H9 (cell line): Measurements from ENCODE around the gene ZNF136. TPM values are rescaled to one million over a fixed set of nuclear protein-coding genes. Genes with fewer than 3 reads are reported as not detected.
A peak's percentile ranks its signal among the peaks of the same experiment; 100 is the strongest.

ENCODE experiments used
- DNase-seq: peaks from one replicate; pipeline ENCODE4 v3.0.0-alpha.2; 2017
- H2AFZ ChIP-seq: one replicate; pipeline ENCODE4 v1.6.1; 2013; ENCODE audit warnings: mild to moderate bottlenecking, low read length, control low read depth, moderate library complexity
- H2AK5ac ChIP-seq: 2 replicates; pipeline ENCODE4 v1.6.1; 2013; ENCODE audit warnings: low read length, control low read depth, mixed read lengths; ENCODE audit not compliant: insufficient read length
- H2BK120ac ChIP-seq: one replicate; pipeline ENCODE4 v1.6.1; 2013; ENCODE audit warnings: low read depth, mild to moderate bottlenecking, low read length, control low read depth, inconsistent platforms; ENCODE audit not compliant: poor library complexity, severe bottlenecking
- H2BK12ac ChIP-seq: 2 replicates; pipeline ENCODE4 v1.6.1; 2013; ENCODE audit warnings: low read length, control low read depth, mixed read lengths, low read depth; ENCODE audit not compliant: insufficient read length
- H2BK15ac ChIP-seq: 2 replicates; pipeline ENCODE4 v1.6.1; 2013; ENCODE audit warnings: low read depth, low read length, control low read depth
- H2BK20ac ChIP-seq: one replicate; pipeline ENCODE4 v1.6.1; 2013; ENCODE audit warnings: low read depth, mild to moderate bottlenecking, low read length, control low read depth, inconsistent platforms; ENCODE audit not compliant: poor library complexity, severe bottlenecking
- H2BK5ac ChIP-seq: 2 replicates; pipeline ENCODE4 v1.6.1; 2013; ENCODE audit warnings: low read length, control low read depth, mixed read lengths; ENCODE audit not compliant: insufficient read length
- H3K14ac ChIP-seq: 2 replicates; pipeline ENCODE4 v1.6.1; 2013; ENCODE audit warnings: low read length, control low read depth; ENCODE audit not compliant: insufficient read depth
- H3K18ac ChIP-seq: 2 replicates; pipeline ENCODE4 v1.6.1; 2013; ENCODE audit warnings: low read depth, mild to moderate bottlenecking, mixed read lengths, low read length, control low read depth; ENCODE audit not compliant: insufficient read length
- H3K23ac ChIP-seq: 2 replicates; pipeline ENCODE4 v1.6.1; 2013; ENCODE audit warnings: low read length, control low read depth, mixed read lengths, low read depth; ENCODE audit not compliant: insufficient read length
- H3K23me2 ChIP-seq: 2 replicates; pipeline ENCODE4 v1.6.1; 2013; ENCODE audit warnings: low read depth, mild to moderate bottlenecking, mixed read lengths, low read length, control low read depth; ENCODE audit not compliant: insufficient read length, poor library complexity, severe bottlenecking
- H3K27ac ChIP-seq: 2 replicates; pipeline ENCODE4 v1.5.1; 2013; ENCODE audit warnings: low read length, control low read depth, mixed read lengths, low read depth; ENCODE audit not compliant: insufficient read length
- H3K27me3 ChIP-seq: 2 replicates; pipeline ENCODE4 v1.6.1; 2013; ENCODE audit warnings: low read length, control low read depth, inconsistent platforms; ENCODE audit not compliant: insufficient read depth
- H3K4ac ChIP-seq: 2 replicates; pipeline ENCODE4 v1.6.1; 2013; ENCODE audit warnings: low read depth, mild to moderate bottlenecking, control low read depth, inconsistent platforms, low read length, moderate library complexity
- H3K4me1 ChIP-seq: 2 replicates; pipeline ENCODE4 v1.6.1; 2013; ENCODE audit warnings: low read length, control low read depth, inconsistent platforms; ENCODE audit not compliant: insufficient read depth
- H3K4me2 ChIP-seq: 2 replicates; pipeline ENCODE4 v1.6.1; 2013; ENCODE audit warnings: low read length, control low read depth, mixed read lengths; ENCODE audit not compliant: insufficient read length, insufficient read depth
- H3K56ac ChIP-seq: 2 replicates; pipeline ENCODE4 v1.6.1; 2013; ENCODE audit warnings: low read depth, mild to moderate bottlenecking, mixed read lengths, low read length, control low read depth; ENCODE audit not compliant: insufficient read length
- H3K79me1 ChIP-seq: 2 replicates; pipeline ENCODE4 v1.6.1; 2013; ENCODE audit warnings: low read depth, mild to moderate bottlenecking, moderate library complexity, low read length, control low read depth, inconsistent platforms; ENCODE audit not compliant: insufficient read depth, poor library complexity, severe bottlenecking
- H3K79me2 ChIP-seq: 2 replicates; pipeline ENCODE4 v1.6.1; 2013; ENCODE audit warnings: low read length, control low read depth, inconsistent platforms; ENCODE audit not compliant: insufficient read depth
- H3K9ac ChIP-seq: 2 replicates; pipeline ENCODE4 v1.6.1; 2013; ENCODE audit warnings: low read length, control low read depth, mixed read lengths; ENCODE audit not compliant: insufficient read length; ENCODE audit errors: extremely low read depth
- H3K9me3 ChIP-seq: one replicate; pipeline ENCODE4 v1.6.1; 2013; ENCODE audit warnings: low read depth, low read length, inconsistent platforms; ENCODE audit not compliant: control insufficient read depth
- H3T11ph ChIP-seq: one replicate; pipeline ENCODE4 v1.6.1; 2013; ENCODE audit warnings: mild to moderate bottlenecking, low read length, control low read depth, inconsistent platforms
- H4K20me1 ChIP-seq: one replicate; pipeline ENCODE4 v1.6.1; 2013; ENCODE audit not compliant: control insufficient read depth, insufficient read length, insufficient read depth
- H4K5ac ChIP-seq: 2 replicates; pipeline ENCODE4 v1.6.1; 2013; ENCODE audit warnings: low read depth, mild to moderate bottlenecking, mixed read lengths, low read length, control low read depth; ENCODE audit not compliant: insufficient read length
- H4K8ac ChIP-seq: replicated peaks from 2 replicates; pipeline ENCODE4 v1.6.1; 2013; ENCODE audit warnings: low read length, control low read depth, mixed read lengths, low read depth; ENCODE audit not compliant: insufficient read length
- H4K91ac ChIP-seq: 2 replicates; pipeline ENCODE4 v1.6.1; 2013; ENCODE audit warnings: low read depth, mild to moderate bottlenecking, moderate library complexity, mixed read lengths, low read length, control low read depth; ENCODE audit not compliant: insufficient read length
- H3K27ac Mint-ChIP-seq, 3 experiments: 2 replicates in 2 of 3; 3 replicates in 1 of 3; pipeline ENCODE4 v1.8.0; 2020 to 2021; ENCODE audit warnings: mixed read lengths in 3 of 3, mild to moderate bottlenecking in 1 of 3, moderate library complexity in 1 of 3
- H3K27me3 Mint-ChIP-seq: 2 replicates; pipeline ENCODE4 v1.8.0; 2021; ENCODE audit warnings: low read depth, mild to moderate bottlenecking, moderate library complexity, mixed read lengths
- H3K36me3 Mint-ChIP-seq, 3 experiments: 2 replicates in 2 of 3; 3 replicates in 1 of 3; pipeline ENCODE4 v1.8.0; 2020 to 2021; ENCODE audit warnings: low read depth in 3 of 3, mixed read lengths in 3 of 3; ENCODE audit not compliant: insufficient read depth in 1 of 3
- H3K4me1 Mint-ChIP-seq, 2 experiments: 2 replicates each; pipeline ENCODE4 v1.8.0; 2020; ENCODE audit warnings: mixed read lengths in 2 of 2
- H3K4me3 Mint-ChIP-seq, 2 experiments: 2 replicates in 1 of 2; 3 replicates in 1 of 2; pipeline ENCODE4 v1.8.0; 2020 to 2021; ENCODE audit warnings: mild to moderate bottlenecking in 2 of 2, mixed read lengths in 2 of 2, moderate library complexity in 1 of 2
- H3K9me3 Mint-ChIP-seq, 2 experiments: 2 replicates in 1 of 2; 3 replicates in 1 of 2; pipeline ENCODE4 v1.8.0; 2020; ENCODE audit warnings: mild to moderate bottlenecking in 2 of 2, mixed read lengths in 2 of 2, moderate library complexity in 1 of 2
- CTCF ChIP-seq: fragments of 200-600 bp; sonication (generic); conservative IDR thresholded peaks from 3 replicates; pipeline ENCODE4 v1.8.0; 2021; ENCODE audit warnings: antibody characterized with exemption, mild to moderate bottlenecking
- WGBS: extraction: QIAGEN DNeasy Blood & Tissue Kit; methylation state at CpG from one replicate; pipeline ENCODE4 v1.1.7; 2013; ENCODE audit warnings: missing lambda C conversion rate, low lambda C conversion rate, mixed read lengths; ENCODE audit not compliant: insufficient read length; ENCODE audit errors: extremely low coverage; 5-methylcytosine and 5-hydroxymethylcytosine counted together
- total RNA-seq: library from RNA; stranded (reverse); gene quantifications from 2 replicates; pipeline ENCODE4 v1.2.1, GENCODE V29; 2021

Gene ZNF136
- total RNA-seq, 1 experiment from 2014 or later = 10.8 TPM

DNA sequence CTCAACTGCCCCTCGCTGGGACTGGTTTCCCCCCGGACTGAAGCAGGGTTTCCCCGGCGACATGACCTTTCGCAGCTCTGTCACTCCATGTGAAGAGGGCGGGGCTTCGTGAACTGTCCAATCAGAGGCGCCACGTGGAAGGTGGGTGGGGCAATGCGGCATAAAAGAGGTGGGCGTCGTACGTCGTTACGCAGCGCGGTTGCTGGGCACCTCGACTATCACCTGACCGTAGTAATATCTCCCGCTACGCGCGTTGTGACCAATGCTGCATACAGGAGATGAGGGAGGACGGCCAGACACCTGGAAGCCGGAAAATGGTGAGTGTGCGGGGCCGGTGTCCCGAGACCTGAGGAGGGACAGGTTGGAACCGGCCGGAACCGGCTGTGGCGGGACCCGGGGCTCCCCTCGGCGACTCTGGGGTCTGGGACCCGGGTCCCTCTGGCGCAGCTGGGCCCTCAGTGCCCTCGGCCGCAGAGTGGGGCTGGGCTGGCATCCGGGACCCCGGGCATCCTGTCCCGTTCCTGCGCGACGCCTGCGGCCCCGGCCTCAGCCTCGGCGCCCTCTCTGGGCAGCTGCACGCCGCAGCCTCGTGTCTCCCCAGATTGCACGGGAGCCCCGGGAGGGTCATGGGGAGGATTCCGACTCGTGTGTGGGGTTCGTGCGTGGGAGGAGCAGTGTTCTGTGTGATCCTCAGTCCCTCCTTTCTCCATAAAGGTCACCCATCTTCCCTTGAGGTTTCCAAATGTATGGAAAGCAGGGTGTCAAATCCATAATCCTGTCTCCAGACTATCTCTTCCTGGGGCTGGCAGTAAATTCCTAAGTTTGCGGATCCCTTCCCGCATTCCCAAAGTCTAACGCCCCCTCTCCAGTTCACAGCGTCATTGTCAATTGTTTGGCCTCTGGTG lies 32.2 kb downstream of the ZNF136 start:
- Histone ChIP-seq H2BK5ac (no peak overlapping the region), H3K79me1 (no peaks in the 10 kb centered on the region), H2BK12ac (no peak overlapping the region), H3K18ac (no peak overlapping the region), H3K9me3 (no peaks in the 10 kb centered on the region), H2BK20ac (no peak overlapping the region), H4K91ac (no peak overlapping the region), H3K27ac (no peak overlapping the region), H4K8ac (no peak overlapping the region), H3K4me2 (peak overlapping the region; percentile 63), H4K20me1 (no peaks in the 10 kb centered on the region), H2BK120ac (no peak overlapping the region), H3K27me3 (no peaks in the 10 kb centered on the region), H3K9ac (peak overlapping the region; percentile 77), H3K4me1 (no peaks in the 10 kb centered on the region), H2AK5ac (no peak overlapping the region), H4K5ac (no peak overlapping the region), H3K23me2 (peaks cover 3% of the 10 kb centered on the region), H3K14ac (no peak overlapping the region), H3K4ac (no peak overlapping the region), H3K56ac (no peak overlapping the region), H3K23ac (no peak overlapping the region), H3T11ph (no peak overlapping the region), H2AFZ (no peak overlapping the region), H2BK15ac (no peak overlapping the region), H3K79me2 (no peaks in the 10 kb centered on the region)
- Mint-ChIP-seq H3K9me3 (peaks cover 65 to 71% of the 10 kb centered on the region in 2 experiments), H3K36me3 (peaks cover 50 to 54% (median 53%) of the 10 kb centered on the region in 3 experiments), H3K27me3 (no peaks in the 10 kb centered on the region), H3K4me1 (no peaks in the 10 kb centered on the region), H3K4me3 (peak overlapping the region in 1 of 2 experiments; percentile 70; a peak in 3 of 5 replicates), H3K27ac (no peak overlapping the region)
- no peak for TF ChIP-seq CTCF
- WGBS = no CpG with 5 or more reads among the region's 62 CpGs
- DNase-seq = no peak
